Right lobe of liver (tissue), 6 donors: ENCODE measurements around the gene UPB1. TPM values are rescaled to one million over a fixed set of nuclear protein-coding genes. Genes with fewer than 3 reads are reported as not detected.

Experiments
- ATAC-seq, 4 donors: fragments of 200-7000 bp; cut with Tn5 transposase; one replicate each; pipeline ENCODE4 v1.9.1; 2020; ENCODE audit warnings: mild to moderate bottlenecking in 4 of 4, moderate library complexity in 4 of 4
- DNase-seq, 3 donors: peaks; one replicate each; pipeline ENCODE4 v3.0.0-alpha.2; 2020
- H3K27ac ChIP-seq, 3 donors: fragments of 200-600 bp; one replicate each; pipeline ENCODE4 v1.8.0; 2022
- H3K27me3 ChIP-seq, 2 donors: fragments of 200-600 bp; one replicate each; pipeline ENCODE4 v1.8.0; 2022
- H3K36me3 ChIP-seq, 4 donors: fragments of 200-600 bp; sonication (generic) in 1 of 4; one replicate each; pipeline versions ENCODE4 v1.5.1 to v1.8.0; 2017 to 2022; ENCODE audit warnings: control low read depth in 1 of 4
- H3K4me1 ChIP-seq, 4 donors: fragments of 200-600 bp; sonication (generic) in 1 of 4; one replicate each; pipeline versions ENCODE4 v1.5.1 to v1.8.0; 2017 to 2022; ENCODE audit warnings: control low read depth in 1 of 4
- H3K4me3 ChIP-seq, 3 donors: fragments of 200-600 bp; one replicate each; pipeline ENCODE4 v1.8.0; 2022
- H3K9me3 ChIP-seq, 4 donors: fragments of 200-600 bp; sonication (generic) in 1 of 4; one replicate each; pipeline versions ENCODE4 v1.5.1 to v1.8.0; 2017 to 2022; ENCODE audit warnings: control low read depth in 1 of 4
- CTCF ChIP-seq, 4 donors: fragments of 200-600 bp in 3 of 4; fragments of 450-650 bp in 1 of 4; IDR thresholded peaks; one replicate each; pipeline versions ENCODE4 v1.5.1 to v1.8.0; 2016 to 2022; ENCODE audit warnings: antibody characterized with exemption in 4 of 4, mild to moderate bottlenecking in 2 of 4
- POLR2A ChIP-seq: fragments of 450-650 bp; IDR thresholded peaks from one replicate; pipeline ENCODE4 v1.6.1; 2017; ENCODE audit warnings: antibody characterized with exemption, mild to moderate bottlenecking
- WGBS: methylation state at CpG from one replicate; pipeline ENCODE4 v1.1.6; 2018; ENCODE audit warnings: low coverage, low lambda C conversion rate; ENCODE audit not compliant: insufficient coverage; ENCODE audit errors: missing lambda C conversion rate; 5-methylcytosine and 5-hydroxymethylcytosine counted together
- intact Hi-C, 2 donors: fragments of 100-400 bp; cut with DNase I; formaldehyde crosslinking; loops; one replicate each; pipeline versions ENCODE4 v1.11.2 to v1.14.1; 2022
- total RNA-seq, 6 experiments: library from RNA; depleted of rRNA in 2 of 6; stranded (reverse); fragments of >200 nt in 2 of 6; fragmentation: NEBNext Ultra II Directional in 3 of 6; extraction: Animal tissue kit (Norgen Biotek cat#: 25700) in 3 of 6; gene quantifications; one replicate each; pipeline versions ENCODE4 v1.1.0 to v1.2.4, GENCODE V29; 2016 to 2023
- donor health status: DM: no; HTN: yes; CAD: no.
- donor health status: DM: no; HTN: no; CAD: no.
- donor health status: DM: no; HTN: no; CAD: no.
- donor health status: DM: no; HTN: yes; CAD: no.
- donor health status: DM: no; HTN: yes; CAD: no.

Gene UPB1
- total RNA-seq, 6 experiments from 2014 or later: 50.6 to 169 (median 100) TPM

- 42% methylated on average over 7 of the region's 7 CpGs for WGBS
- Histone ChIP-seq H3K4me1 (peaks cover 0 to 41% (median 14%) of the 10 kb centered on the region in 4 donors), H3K36me3 (peaks cover 0 to 39% (median 14%) of the 10 kb centered on the region in 4 donors), H3K4me3 (no peak overlapping the region), H3K9me3 (no peaks in the 10 kb centered on the region), H3K27ac (peak overlapping the region in 2 of 3 donors; percentile 59 to 69), H3K27me3 (no peaks in the 10 kb centered on the region)
- TF ChIP-seq POLR2A (no peak), CTCF (IDR thresholded peaks at IDR 0.05) (no peak)
- intact Hi-C loops: no loop called here
- peak in 3 of 4 donors; percentile 6 to 15 (median 9) for ATAC-seq
- no peak for DNase-seq
Observed at GRCh38 chr22:24571266-24571665, 76.1 kb downstream of the UPB1 start.

GRCh38 chr22:24576778-24577177, 81.6 kb downstream of the UPB1 start:
- TF ChIP-seq POLR2A: no peak
- TF ChIP-seq CTCF (IDR thresholded peaks at IDR 0.05): no peak

More at GRCh38 chr22:24576778-24577177, 81.6 kb downstream of the UPB1 start:
- 20% methylated on average over 1 of the region's 1 CpG for WGBS
- Histone ChIP-seq H3K4me1 (peaks cover 0 to 48% (median 13%) of the 10 kb centered on the region in 4 donors), H3K27ac (peak overlapping the region in 2 of 3 donors; percentile 31 to 56), H3K27me3 (no peaks in the 10 kb centered on the region), H3K4me3 (no peak overlapping the region), H3K9me3 (no peaks in the 10 kb centered on the region), H3K36me3 (peaks cover 0 to 13% (median 5%) of the 10 kb centered on the region in 4 donors)
- ATAC-seq: peak; percentile 5 to 77 (median 64)
- intact Hi-C loops: no loop called here
- no peak for DNase-seq

Other genes starting within 250 kb of the UPB1 start
- gene SPECC1L, start 224.5 kb upstream of the UPB1 start, total RNA-seq: 10 to 100 TPM; 16.3 to 26.4 (median 24.2) TPM
- gene ADORA2A, start 67.7 kb upstream of the UPB1 start, total RNA-seq: 1 to 10 TPM; 2.0 to 7.7 (median 3.6) TPM
- gene GUCD1, start 59.8 kb downstream of the UPB1 start, total RNA-seq: 100 to 1,000 TPM in 5 of 6 experiments, 10 to 100 TPM in 1; 94.0 to 281 (median 213) TPM
- 100 to 1,000 TPM in 2 of 6 experiments, 10 to 100 TPM in 4; 43.3 to 180 (median 53.4) TPM for gene SNRPD3, start 60.7 kb downstream of the UPB1 start, total RNA-seq
- gene LRRC75B, start 97.7 kb downstream of the UPB1 start, total RNA-seq: 10 to 100 TPM; 11.8 to 28.0 (median 21.5) TPM
- 100 to 1,000 TPM in 5 of 6 experiments, 10 to 100 TPM in 1; 97.6 to 154 (median 140) TPM for gene GGT1, start 107.9 kb downstream of the UPB1 start, total RNA-seq